ENCODE data around the gene NEUROD6. TPM values are rescaled to one million over a fixed set of nuclear protein-coding genes. Genes with fewer than 3 reads are reported as not detected.

The NEUROD6 gene
- not detected in 2 replicates for polyA plus RNA-seq (2014; cell fraction: cytosol; rRNA removed)
- polyA plus RNA-seq (2014; cell fraction: nucleus; rRNA removed), result not detected in 2 replicates

GRCh38 chr7:31340603-31341002, at the start of gene NEUROD6:
Gene NEUROD6, minus strand, starts transcription at chr7:31340726. Its CDS starts 1,458 bp downstream, at chr7:31339268.
- DNase-seq (ENCODE audit: low spot score), result no peak

- DNase-seq (ENCODE audit: low spot score), result no peak
Measured at GRCh38 chr7:31384466-31384865, 43.9 kb upstream of the NEUROD6 start.

- DNase-seq (ENCODE audit: low spot score), result no peak
Measured at GRCh38 chr7:31382722-31383121, 42.2 kb upstream of the NEUROD6 start.

- DNase-seq (ENCODE audit: low spot score), result peak; percentile 30
Measured at GRCh38 chr7:31373337-31374289, 33.1 kb upstream of the NEUROD6 start.

GRCh38 chr7:31372231-31372959, 31.9 kb upstream of the NEUROD6 start:
- DNase-seq (ENCODE audit: low spot score), result no peak

GRCh38 chr7:31371621-31372020, 31.1 kb upstream of the NEUROD6 start:
- DNase-seq (ENCODE audit: low spot score), result no peak

GRCh38 chr7:31370609-31371008, 30.1 kb upstream of the NEUROD6 start:
- no peak for DNase-seq (ENCODE audit: low spot score)

GRCh38 chr7:31368620-31369019, 28.1 kb upstream of the NEUROD6 start:
- no peak for DNase-seq (ENCODE audit: low spot score)

GRCh38 chr7:31363496-31363895, 23.0 kb upstream of the NEUROD6 start:
- DNase-seq (ENCODE audit: low spot score), result no peak

GRCh38 chr7:31363051-31363450, 22.5 kb upstream of the NEUROD6 start:
- DNase-seq (ENCODE audit: low spot score), result no peak

GRCh38 chr7:31362401-31362800, 21.9 kb upstream of the NEUROD6 start:
- no peak for DNase-seq (ENCODE audit: low spot score)

- DNase-seq (ENCODE audit: low spot score), result no peak
Measured at GRCh38 chr7:31358467-31358866, 17.9 kb upstream of the NEUROD6 start.

- DNase-seq (ENCODE audit: low spot score), result no peak
Measured at GRCh38 chr7:31345421-31345820, 4.9 kb upstream of the NEUROD6 start.

- no peak for DNase-seq (ENCODE audit: low spot score)
Measured at GRCh38 chr7:31343516-31344305, 3.2 kb upstream of the NEUROD6 start.

- no peak for DNase-seq (ENCODE audit: low spot score)
Measured at GRCh38 chr7:31341141-31341540, 615 bp upstream of the NEUROD6 start.

GRCh38 chr7:31340051-31340450, 475 bp downstream of the NEUROD6 start:
- DNase-seq (ENCODE audit: low spot score), result no peak

- DNase-seq (ENCODE audit: low spot score), result no peak
Measured at GRCh38 chr7:31338706-31339105, 1.8 kb downstream of the NEUROD6 start.

- no peak for DNase-seq (ENCODE audit: low spot score)
Measured at GRCh38 chr7:31337002-31337565, 3.4 kb downstream of the NEUROD6 start.

GRCh38 chr7:31336202-31337001, 4.1 kb downstream of the NEUROD6 start:
- DNase-seq (ENCODE audit: low spot score), result no peak

- DNase-seq (ENCODE audit: low spot score), result no peak
Measured at GRCh38 chr7:31335884-31336201, 4.7 kb downstream of the NEUROD6 start.
